Measurements from ENCODE around the gene SIGLEC9.
A peak's percentile ranks its signal among the peaks of the same experiment; 100 is the strongest.

SIGLEC9 gene

GRCh38 chr19:51124729-51125128 is at the start of gene SIGLEC9:
SIGLEC9 (plus strand) TSS chr19:51124906; CDS start chr19:51124975, 69 bp downstream.
- peak in 1 of 10 donors; percentile 85 for DNase-seq
- intact Hi-C loops (cut with DNase I): no loop called here

GRCh38 chr19:51075998-51076397 is 48.7 kb upstream of the SIGLEC9 start:
- intact Hi-C loops (cut with DNase I): no loop called here
- no peak for DNase-seq

- intact Hi-C loops (cut with DNase I): no loop called here
- no peak for DNase-seq
Measured at GRCh38 chr19:51076631-51077213, 48.0 kb upstream of the SIGLEC9 start.

GRCh38 chr19:51078104-51078503 is 46.6 kb upstream of the SIGLEC9 start:
- no peak for DNase-seq
- intact Hi-C loops (cut with DNase I): no loop called here

GRCh38 chr19:51078731-51079130 is 46.0 kb upstream of the SIGLEC9 start:
- DNase-seq: peak in 2 of 10 donors; percentile 67 to 77
- intact Hi-C loops (cut with DNase I): no loop called here

GRCh38 chr19:51079481-51080110 is 45.1 kb upstream of the SIGLEC9 start:
- intact Hi-C loops (cut with DNase I): no loop called here
- peak in 3 of 10 donors; percentile 26 to 77 (median 65) for DNase-seq

- intact Hi-C loops (cut with DNase I): no loop called here
- peak in 1 of 10 donors; percentile 59 for DNase-seq
Measured at GRCh38 chr19:51081476-51081875, 43.2 kb upstream of the SIGLEC9 start.

- intact Hi-C loops (cut with DNase I): no loop called here
- peak in 2 of 10 donors; percentile 36 to 57 for DNase-seq
Measured at GRCh38 chr19:51082611-51083010, 42.1 kb upstream of the SIGLEC9 start, which contains the start of gene KLK14. KLK14 (minus strand) TSS chr19:51082887; CDS start chr19:51082614, 273 bp downstream.

- intact Hi-C loops (cut with DNase I): no loop called here
- DNase-seq: no peak
Measured at GRCh38 chr19:51083181-51083580, 41.5 kb upstream of the SIGLEC9 start.

- intact Hi-C loops (cut with DNase I): no loop called here
- DNase-seq: peak in 2 of 10 donors; percentile 24 to 59
Measured at GRCh38 chr19:51083783-51084182, 40.9 kb upstream of the SIGLEC9 start.

- DNase-seq: peak in 2 of 10 donors; percentile 53 to 71
- intact Hi-C loops (cut with DNase I): no loop called here
Measured at GRCh38 chr19:51084505-51084904, 40.2 kb upstream of the SIGLEC9 start.

- intact Hi-C loops (cut with DNase I): no loop called here
Measured at GRCh38 chr19:51086153-51086850, 38.4 kb upstream of the SIGLEC9 start.

GRCh38 chr19:51089786-51090185 is 34.9 kb upstream of the SIGLEC9 start:
- intact Hi-C loops (cut with DNase I): no loop called here
- DNase-seq: peak in 2 of 10 donors; percentile 32 to 60

More at GRCh38 chr19:51086153-51086850, 38.4 kb upstream of the SIGLEC9 start:
- DNase-seq: peak in 2 of 10 donors; percentile 46 to 55

- peak in 2 of 10 donors; percentile 10 to 53 for DNase-seq
- intact Hi-C loops (cut with DNase I): no loop called here
Measured at GRCh38 chr19:51090471-51090870, 34.2 kb upstream of the SIGLEC9 start.

- intact Hi-C loops (cut with DNase I): no loop called here
Measured at GRCh38 chr19:51091126-51091525, 33.6 kb upstream of the SIGLEC9 start.

GRCh38 chr19:51091895-51092873 is 32.5 kb upstream of the SIGLEC9 start:
- intact Hi-C loops (cut with DNase I): no loop called here
- peak in 2 of 10 donors; percentile 16 to 25 for DNase-seq

More at GRCh38 chr19:51091126-51091525, 33.6 kb upstream of the SIGLEC9 start:
- peak in 1 of 10 donors; percentile 21 for DNase-seq

GRCh38 chr19:51093101-51093500 is 31.6 kb upstream of the SIGLEC9 start:
- DNase-seq: peak in 3 of 10 donors; percentile 20 to 82 (median 50)
- intact Hi-C loops (cut with DNase I): no loop called here

- intact Hi-C loops (cut with DNase I): loop anchor here (1.0 kb wide), 1 partner anchor 72 kb away; no protein-coding TSS in a partner anchor
- peak in 3 of 10 donors; percentile 39 to 73 (median 46) for DNase-seq
Measured at GRCh38 chr19:51093510-51094345, 31.0 kb upstream of the SIGLEC9 start.
